BE2C (cell line): ENCODE data around the gene EIF4G3.

Experiments
- DNase-seq: peaks from one replicate; pipeline ENCODE4 v3.0.0-alpha.2; 2020
- H3K27me3 ChIP-seq: fragments of 250-450 bp; sonication (Bioruptor Pico); 2 replicates; pipeline ENCODE4 v1.5.1; 2020; ENCODE audit warnings: mild to moderate bottlenecking
- H3K36me3 ChIP-seq: fragments of 250-450 bp; sonication (Bioruptor Pico); 2 replicates; pipeline ENCODE4 v1.5.1; 2020; ENCODE audit warnings: mild to moderate bottlenecking
- H3K4me1 ChIP-seq: fragments of 250-450 bp; sonication (Bioruptor Pico); 2 replicates; pipeline ENCODE4 v1.5.1; 2020
- H3K4me3 ChIP-seq: 2 replicates; pipeline ENCODE4 v1.5.1; 2011; ENCODE audit warnings: low read depth, low read length
- H3K9me3 ChIP-seq: fragments of 250-450 bp; sonication (Bioruptor Pico); 2 replicates; pipeline ENCODE4 v1.5.1; 2020
- TF ChIP-seq, protein P1 (sequence below): IDR thresholded peaks from 2 replicates; pipeline ENCODE4 v1.5.1; 2012; ENCODE audit warnings: mild to moderate bottlenecking, low read depth, low read length

Gene EIF4G3

DNA sequence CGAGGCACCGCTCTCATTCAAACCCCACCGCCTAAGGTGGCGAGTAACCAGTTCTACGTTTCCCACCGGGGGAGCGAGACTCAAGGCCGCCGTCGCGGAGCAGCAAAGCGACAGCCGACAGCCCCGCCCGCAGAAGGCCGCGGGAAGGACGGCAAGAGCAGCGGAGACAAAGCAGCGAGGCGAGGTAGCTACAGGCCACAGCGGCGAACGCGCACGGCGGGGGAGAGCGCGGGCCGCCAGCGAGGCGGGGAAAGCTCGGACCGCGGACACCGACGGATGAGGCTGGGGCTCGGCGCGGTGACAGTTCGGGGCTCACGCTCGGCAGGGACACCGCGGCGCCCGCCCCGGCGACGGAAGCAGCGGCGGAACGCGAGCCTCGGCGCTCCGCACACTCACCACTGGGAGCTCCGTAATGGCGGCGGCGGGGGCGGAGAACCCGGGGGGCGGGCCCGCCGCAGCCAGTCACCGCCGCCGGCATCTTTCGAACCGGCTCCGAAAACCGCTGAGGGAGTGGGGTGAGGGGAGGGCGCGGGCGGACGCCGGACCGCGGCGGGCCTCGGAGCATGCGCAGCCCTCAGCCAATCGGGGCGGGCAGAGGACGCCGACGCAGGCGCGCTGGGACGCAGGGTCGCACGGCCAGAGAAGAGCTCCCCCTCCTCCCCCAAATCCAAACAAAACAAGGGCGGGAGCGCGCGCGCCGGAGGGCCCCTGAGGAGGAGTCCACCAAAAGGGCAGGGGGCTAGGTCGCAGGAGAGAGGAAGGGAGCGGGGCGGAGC, 390.3 kb downstream of the EIF4G3 start:
- DNase-seq = peak; percentile 92
- TF ChIP-seq, protein P1, sequence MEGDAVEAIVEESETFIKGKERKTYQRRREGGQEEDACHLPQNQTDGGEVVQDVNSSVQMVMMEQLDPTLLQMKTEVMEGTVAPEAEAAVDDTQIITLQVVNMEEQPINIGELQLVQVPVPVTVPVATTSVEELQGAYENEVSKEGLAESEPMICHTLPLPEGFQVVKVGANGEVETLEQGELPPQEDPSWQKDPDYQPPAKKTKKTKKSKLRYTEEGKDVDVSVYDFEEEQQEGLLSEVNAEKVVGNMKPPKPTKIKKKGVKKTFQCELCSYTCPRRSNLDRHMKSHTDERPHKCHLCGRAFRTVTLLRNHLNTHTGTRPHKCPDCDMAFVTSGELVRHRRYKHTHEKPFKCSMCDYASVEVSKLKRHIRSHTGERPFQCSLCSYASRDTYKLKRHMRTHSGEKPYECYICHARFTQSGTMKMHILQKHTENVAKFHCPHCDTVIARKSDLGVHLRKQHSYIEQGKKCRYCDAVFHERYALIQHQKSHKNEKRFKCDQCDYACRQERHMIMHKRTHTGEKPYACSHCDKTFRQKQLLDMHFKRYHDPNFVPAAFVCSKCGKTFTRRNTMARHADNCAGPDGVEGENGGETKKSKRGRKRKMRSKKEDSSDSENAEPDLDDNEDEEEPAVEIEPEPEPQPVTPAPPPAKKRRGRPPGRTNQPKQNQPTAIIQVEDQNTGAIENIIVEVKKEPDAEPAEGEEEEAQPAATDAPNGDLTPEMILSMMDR = no peak
- Histone ChIP-seq H3K4me3 (peak overlapping the region; percentile 90), H3K9me3 (no peaks in the 10 kb centered on the region), H3K27me3 (no peaks in the 10 kb centered on the region), H3K4me1 (0 out of 2 replicates have a peak, but pooled peaks cover 3% of the 10 kb centered on the region), H3K36me3 (no peaks in the 10 kb centered on the region)

DNA sequence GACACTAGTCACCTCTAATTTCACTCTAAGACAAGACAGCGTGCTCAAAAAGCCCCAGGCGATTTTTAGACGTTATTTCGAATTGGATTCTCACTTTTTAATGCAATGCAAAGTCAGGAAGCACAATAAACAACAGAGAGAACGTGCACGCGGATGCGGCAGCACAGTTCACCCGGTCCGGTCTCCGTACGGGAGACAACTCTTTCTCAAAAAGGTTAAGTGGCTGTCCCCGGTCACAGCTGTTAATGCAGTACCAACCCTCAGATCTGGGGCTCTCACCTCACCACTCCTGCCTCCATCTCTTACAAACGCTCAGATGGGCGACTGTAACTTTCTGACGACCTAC, 390.8 kb downstream of the EIF4G3 start:
- no peak for DNase-seq
- H3K4me1 ChIP-seq = 0 out of 2 replicates have a peak, but pooled peaks cover 3% of the 10 kb centered on the region
- TF ChIP-seq, protein P1 = no peak

DNA sequence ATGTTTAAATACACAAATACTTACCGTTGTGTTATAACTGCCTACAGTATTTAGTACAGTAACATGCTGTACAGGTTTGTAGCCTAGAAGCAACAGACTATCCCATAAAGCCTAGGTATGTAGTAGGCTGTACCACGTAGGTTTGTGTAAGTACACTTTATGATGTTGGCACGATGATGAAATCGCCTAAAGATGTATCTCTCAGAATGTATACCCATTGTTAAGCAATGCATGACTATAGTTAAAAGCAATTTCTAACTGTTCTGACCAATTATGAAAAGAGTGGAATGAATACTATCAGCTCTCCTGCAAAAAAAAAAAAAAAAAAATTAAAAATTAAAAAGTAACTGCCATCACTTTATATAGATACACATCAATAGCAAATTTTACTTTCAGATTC, 401.0 kb downstream of the EIF4G3 start:
- no peak overlapping the region for H3K4me3 ChIP-seq
- H3K27me3 ChIP-seq = no peaks in the 10 kb centered on the region
- DNase-seq = no peak
- peaks cover 30% of the 10 kb centered on the region for H3K36me3 ChIP-seq
- H3K9me3 ChIP-seq = no peaks in the 10 kb centered on the region
- no peaks in the 10 kb centered on the region for H3K4me1 ChIP-seq
- TF ChIP-seq, protein P1 = no peak

More for the DNA sequence above, 390.8 kb downstream of the EIF4G3 start:
- Histone ChIP-seq H3K9me3 (no peaks in the 10 kb centered on the region), H3K36me3 (no peaks in the 10 kb centered on the region), H3K4me3 (peak overlapping the region; percentile 90), H3K27me3 (no peaks in the 10 kb centered on the region)

GRCh38 chr1:20771780-20772179, 404.9 kb downstream of the EIF4G3 start:
- TF ChIP-seq, protein P1 = no peak
- no peak overlapping the region for H3K4me3 ChIP-seq
- peaks cover 45% of the 10 kb centered on the region for H3K36me3 ChIP-seq
- DNase-seq = no peak
- H3K4me1 ChIP-seq = no peaks in the 10 kb centered on the region
- no peaks in the 10 kb centered on the region for H3K27me3 ChIP-seq
- no peaks in the 10 kb centered on the region for H3K9me3 ChIP-seq

DNA sequence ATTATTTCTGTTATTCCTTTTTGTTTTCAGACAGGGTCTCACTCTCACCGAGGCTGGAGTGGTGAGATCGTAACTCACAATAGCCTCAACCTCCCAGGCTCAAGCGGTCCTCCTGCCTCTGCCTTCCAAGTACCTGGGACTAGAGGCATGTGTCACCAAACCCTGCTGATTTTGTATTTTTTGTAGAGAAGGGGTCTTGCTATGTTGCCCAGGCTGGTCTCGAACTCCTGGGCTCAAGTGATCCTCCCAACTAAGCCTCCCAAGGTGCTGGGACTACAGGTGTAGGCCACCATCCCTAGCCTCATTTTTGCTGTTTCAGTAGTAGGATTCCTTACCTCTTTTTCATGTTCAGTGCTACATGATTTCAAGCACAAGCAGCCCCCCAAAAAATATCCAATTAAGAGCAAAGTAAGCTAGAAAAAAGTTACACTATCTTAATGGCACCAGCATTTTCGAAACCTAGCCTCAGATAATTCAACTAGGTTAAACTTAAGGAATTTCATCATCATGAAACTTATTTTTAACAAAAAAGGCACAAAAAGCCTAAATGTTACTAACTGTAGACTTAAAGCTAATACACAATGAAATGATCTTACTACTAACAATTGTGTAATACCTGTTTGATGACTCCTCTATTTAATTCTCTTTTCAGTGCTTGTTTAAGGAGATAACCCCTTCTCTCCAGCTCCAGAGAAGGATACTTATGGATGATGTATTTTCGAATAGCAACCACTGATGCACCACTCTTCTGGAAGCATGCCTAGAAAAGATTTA, 406.2 kb downstream of the EIF4G3 start:
- Histone ChIP-seq H3K4me1 (no peaks in the 10 kb centered on the region), H3K4me3 (no peak overlapping the region), H3K9me3 (no peaks in the 10 kb centered on the region), H3K36me3 (peaks cover 49% of the 10 kb centered on the region), H3K27me3 (no peaks in the 10 kb centered on the region)
- TF ChIP-seq, protein P1 = no peak
- DNase-seq = no peak

DNA sequence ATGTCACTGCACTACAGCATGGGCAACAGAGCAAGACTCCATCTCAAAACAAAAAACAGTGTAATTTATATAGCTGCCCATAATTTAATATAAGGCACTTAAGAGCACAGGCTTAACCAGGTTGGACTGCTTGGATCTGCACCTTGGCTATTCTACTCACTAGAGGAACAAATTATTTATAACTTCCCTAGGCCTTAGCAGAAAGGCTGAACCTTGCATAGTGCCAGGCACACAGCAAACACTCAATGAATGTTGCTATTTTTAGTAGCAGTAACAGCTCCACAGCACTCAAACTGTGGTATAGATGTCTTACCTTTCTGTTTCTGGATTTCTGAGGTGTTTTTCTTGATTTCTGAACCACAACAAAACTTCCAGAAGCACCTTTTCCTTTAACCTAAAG, 409.4 kb downstream of the EIF4G3 start:
- H3K4me3 ChIP-seq = no peak overlapping the region
- TF ChIP-seq, protein P1 = no peak
- H3K4me1 ChIP-seq = no peaks in the 10 kb centered on the region
- peaks cover 44% of the 10 kb centered on the region for H3K36me3 ChIP-seq
- H3K27me3 ChIP-seq = no peaks in the 10 kb centered on the region
- H3K9me3 ChIP-seq = no peaks in the 10 kb centered on the region
- no peak for DNase-seq
